HG03039 (cell line): ENCODE measurements around the gene PGM2L1.
"Not testable (repeated sequence)": the region's sequence is repeated elsewhere in the genome, so short reads cannot be mapped to it uniquely, and the experiment has no call there.

ENCODE experiments used
- ATAC-seq: cut with Tn5 transposase; IDR thresholded peaks from one replicate; pipeline ENCODE4 v1.9.1; 2021; ENCODE audit warnings: mild to moderate bottlenecking, moderate library complexity; ENCODE audit not compliant: unreplicated experiment

PGM2L1 gene

DNA sequence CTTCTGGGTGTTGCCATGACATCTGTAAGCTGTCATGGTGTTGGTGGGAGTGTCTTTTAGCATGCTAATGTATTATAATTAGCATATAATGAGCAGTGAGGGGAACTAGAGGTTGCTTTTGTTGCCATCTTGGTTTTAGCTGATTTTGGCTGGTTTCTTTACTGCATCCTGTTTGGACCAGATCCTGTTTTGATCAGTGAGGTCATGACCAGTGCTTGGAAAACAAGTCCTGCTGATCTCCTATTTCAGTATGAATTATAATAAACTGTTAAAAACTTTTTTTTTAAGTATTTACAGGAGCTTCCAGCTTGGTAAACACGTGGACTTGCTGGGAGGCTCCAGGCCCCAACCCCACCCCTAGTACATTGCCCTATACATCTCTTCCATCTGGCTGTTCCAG is 56.3 kb downstream of the PGM2L1 start:
- ATAC-seq, result no peak

DNA sequence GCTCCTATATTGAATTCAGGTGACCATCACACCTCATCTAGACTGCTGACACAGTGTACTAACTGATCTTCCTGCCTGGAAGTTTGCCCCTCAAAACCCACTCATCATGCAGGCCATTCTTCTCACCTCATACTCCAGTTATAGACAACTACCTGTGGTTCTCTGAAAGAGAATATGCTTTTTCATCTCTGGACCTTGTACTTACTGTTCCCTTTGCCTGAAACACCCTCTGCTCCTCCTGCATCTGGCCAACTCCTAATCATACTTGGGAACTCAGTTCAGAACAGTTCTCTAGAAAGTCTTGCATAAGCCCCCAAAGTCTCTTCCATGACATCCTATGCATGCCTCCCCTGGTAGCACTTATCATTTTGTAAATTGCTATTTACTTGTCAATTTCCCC is 58.6 kb downstream of the PGM2L1 start:
- no peak for ATAC-seq

GRCh38 chr11:74338963-74339362 is 59.3 kb downstream of the PGM2L1 start:
- no peak for ATAC-seq

GRCh38 chr11:74333193-74333592 is 65.0 kb downstream of the PGM2L1 start:
- no peak for ATAC-seq

DNA sequence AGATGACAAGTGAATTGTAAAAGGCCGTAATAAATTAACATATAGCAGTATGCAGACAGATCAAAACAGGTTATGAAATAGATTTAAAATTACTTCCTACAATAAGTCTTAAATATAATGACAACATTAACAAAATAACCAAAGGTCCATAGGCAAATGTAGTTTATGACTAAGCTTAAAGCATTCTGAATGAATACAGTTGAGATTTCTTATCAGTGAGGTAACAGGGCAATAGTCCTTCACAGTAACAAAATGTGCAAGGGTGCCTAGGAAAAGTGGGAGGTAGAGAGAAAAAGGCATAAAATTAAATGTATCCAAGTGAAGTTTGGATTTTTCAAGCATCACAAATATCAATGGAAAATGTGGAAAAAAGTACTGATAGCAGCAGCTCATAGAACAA is 65.9 kb downstream of the PGM2L1 start:
- no peak for ATAC-seq

DNA sequence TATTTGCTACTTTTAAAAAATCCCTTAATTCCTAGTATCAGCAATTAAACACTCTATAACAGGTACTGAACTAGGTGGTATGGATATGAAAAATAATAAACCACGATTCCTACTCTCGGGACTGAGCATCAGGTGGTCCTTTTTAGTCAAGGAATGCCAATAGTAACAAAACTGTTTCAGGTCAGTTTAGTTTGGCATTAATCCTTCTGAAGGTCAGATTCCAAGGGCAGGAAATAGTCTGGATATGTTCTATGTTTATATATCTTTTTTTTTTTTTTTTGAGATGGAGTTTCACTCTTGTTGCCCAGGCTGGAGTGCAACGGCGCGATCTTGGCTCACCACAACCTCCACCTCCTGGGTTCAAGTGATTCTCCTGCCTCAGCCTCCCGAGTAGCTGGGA is 67.2 kb downstream of the PGM2L1 start:
- not testable (repeated sequence) for ATAC-seq

DNA sequence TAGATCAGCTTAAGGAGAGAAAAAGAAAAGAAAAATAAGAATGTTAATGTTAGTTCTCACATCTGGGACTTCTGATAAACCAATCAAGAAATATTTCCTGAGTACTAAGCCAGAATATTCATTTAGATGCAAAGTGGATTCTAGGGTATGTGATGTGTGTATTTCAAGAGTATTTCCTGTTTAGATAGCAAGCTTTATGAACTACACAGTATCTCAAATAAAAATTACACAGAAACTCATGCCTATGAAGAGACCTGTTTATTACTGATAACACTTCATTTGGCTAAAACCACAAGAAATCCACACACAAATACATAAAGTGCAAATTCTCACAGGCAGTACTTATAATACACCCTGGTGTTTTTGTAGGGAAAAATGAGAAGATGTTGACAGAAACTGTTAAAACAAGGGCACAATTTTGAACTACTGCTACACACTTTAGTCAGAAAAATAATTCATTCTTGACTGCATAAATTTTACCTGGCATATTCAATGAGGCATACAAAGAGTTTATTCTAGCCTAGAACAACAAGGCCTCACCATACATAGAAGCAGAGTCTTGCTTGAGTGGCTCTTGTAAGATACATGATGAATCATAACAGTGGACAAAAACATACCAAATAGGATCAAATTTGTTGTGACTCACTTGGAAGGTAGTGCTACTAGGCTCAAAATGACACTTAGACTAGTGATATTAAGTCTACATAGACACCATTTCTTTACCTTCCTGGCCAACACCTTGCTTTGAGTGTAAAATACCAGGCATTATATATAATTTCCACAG is 68.0 kb downstream of the PGM2L1 start:
- ATAC-seq, result no peak

GRCh38 chr11:74327076-74327475 is 71.2 kb downstream of the PGM2L1 start:
- ATAC-seq, result no peak

DNA sequence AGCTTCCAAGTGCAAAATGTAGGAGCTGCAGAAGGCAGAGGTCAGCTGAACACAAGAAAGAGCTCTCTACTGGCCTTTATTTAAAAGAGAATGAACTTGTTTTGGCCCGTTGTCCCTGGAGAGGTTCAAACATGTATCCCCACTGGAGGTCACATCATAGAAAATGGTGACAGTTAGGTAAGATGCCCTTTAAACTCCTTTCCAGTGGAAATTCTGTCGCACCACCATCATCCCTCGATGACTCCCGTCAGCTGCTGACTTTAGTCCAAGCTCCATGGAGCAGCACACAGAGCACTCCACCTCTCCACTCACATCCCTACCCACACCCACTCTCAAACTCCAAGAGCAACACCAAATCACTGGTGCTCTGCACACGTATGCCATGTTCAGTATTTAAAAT is 71.6 kb downstream of the PGM2L1 start:
- no peak for ATAC-seq

- no peak for ATAC-seq
Observed at GRCh38 chr11:74325649-74326645, 72.3 kb downstream of the PGM2L1 start.

- no peak for ATAC-seq
Observed at GRCh38 chr11:74322667-74323066, 75.6 kb downstream of the PGM2L1 start.

- ATAC-seq, result no peak
Observed at GRCh38 chr11:74321487-74322188, 76.6 kb downstream of the PGM2L1 start.

DNA sequence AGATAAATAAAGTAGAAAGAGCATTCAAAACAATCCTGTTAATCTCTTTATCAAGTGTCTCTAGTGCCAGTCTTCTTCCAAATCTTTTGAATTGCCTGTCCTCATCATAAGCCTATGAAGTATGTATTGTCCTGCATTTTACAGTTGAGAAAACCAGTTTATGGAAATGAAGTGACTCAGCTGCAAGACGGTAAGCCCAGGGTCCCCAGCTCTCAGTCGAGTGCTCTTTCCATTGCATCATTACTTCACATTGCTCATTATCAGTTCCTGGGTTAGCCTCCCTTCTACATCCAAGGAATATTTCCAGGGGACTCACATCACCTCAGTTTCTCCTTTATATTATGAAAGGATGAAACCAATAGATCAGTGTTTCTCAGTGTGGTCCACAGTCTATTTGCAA is 77.7 kb downstream of the PGM2L1 start:
- no peak for ATAC-seq

GRCh38 chr11:74319139-74319816 is 79.0 kb downstream of the PGM2L1 start:
- no peak for ATAC-seq

DNA sequence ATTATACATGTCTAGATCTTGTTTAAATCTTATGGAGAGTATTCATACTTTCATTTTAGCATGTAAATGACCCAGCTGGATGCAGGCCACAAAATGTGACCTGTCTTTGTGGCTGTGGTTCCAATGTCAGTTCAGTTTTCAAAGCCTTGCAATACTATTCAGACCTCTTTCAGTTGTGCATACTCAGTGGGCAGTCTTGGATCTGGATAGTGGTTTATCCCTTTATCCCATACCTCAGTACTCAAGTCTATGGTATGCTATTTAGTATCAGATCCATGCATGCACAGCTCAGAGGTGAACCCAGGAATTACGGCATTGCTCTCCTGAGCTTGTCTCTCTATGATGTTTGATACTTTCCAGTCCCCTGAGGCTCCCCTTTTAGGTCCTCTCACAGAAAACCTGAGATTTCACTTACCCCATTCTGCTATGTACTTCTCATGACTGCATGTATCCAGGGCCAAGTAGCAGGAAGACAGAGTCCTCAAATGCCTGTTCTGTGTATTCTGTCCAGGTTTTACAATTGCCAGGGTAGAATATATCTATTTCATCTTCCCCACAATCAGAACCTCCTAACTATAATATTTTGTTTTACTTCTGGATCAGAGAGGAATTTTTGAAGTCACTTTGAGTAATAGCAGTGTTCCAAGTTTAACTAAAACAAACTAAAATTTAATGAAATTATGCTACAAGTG is 79.8 kb downstream of the PGM2L1 start:
- no peak for ATAC-seq

DNA sequence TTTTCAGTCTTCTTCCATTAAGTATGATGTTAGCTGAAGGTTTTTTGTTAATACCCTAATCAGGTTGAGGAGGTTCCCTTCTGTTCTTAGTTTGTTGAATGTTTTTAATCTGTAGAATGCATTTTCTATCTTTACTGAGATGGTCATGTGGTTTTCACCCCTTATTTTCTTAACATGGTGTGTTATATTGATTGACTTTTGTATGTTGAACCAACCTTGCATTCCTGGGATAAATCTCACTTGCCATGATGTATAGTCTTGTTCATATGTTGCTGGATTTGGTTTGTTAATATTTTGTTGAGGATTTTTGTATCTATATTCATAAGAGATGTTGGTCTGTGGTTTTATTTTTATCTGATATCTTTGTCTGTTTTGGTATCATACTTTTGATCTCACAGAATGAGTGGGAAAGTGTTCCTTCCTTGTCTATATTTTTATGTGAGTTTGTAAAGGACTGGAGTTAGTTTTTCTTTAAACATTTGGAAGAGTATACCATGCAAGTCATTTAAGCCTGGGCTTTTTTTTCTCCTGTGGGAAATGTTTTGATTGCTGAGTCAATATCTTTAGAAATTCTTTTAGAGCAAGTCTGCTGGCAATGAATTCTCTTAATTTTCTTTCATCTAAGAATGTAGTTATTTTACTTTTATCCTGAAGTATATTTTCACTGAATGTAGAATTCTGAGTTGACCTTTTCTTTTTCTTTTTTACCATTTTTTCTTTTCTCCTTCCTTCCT is 81.3 kb downstream of the PGM2L1 start:
- ATAC-seq, result no peak

GRCh38 chr11:74312326-74312725 is 85.9 kb downstream of the PGM2L1 start:
- no peak for ATAC-seq

DNA sequence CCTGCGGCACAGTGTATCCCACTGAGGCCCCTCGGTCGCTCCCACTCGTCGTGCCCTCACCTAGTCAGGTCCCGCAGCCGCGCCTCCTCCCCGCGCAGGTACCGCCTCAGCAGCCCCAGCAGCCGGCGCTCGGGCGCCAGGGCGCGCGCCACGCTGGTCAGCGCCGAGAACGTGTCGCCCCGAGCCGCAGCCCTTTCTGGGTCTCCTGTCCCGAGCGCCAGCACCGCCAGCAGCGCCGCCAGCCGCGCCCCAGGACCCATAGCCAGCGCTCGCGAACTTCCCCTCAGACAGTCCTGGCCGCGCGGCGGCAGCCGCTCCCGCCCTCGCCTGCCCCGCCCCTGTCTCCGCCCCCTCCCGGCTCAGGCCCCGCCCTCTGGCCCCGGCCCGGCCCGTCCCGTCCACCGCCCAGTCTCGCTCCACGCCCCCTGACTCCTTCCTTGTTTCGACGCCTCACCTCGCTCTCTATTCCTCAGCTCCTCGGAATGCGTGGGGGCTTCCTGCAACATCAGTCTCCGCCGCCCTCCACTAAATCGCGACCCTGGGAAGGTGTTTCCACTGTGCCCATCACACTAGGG is 86.8 kb downstream of the PGM2L1 start, which contains the start of gene P4HA3:
TSS of gene P4HA3 (minus strand) at position 289 of the 575 bp plus-strand sequence. CDS start at position 260, 29 bp downstream.
- ATAC-seq, result no peak

DNA sequence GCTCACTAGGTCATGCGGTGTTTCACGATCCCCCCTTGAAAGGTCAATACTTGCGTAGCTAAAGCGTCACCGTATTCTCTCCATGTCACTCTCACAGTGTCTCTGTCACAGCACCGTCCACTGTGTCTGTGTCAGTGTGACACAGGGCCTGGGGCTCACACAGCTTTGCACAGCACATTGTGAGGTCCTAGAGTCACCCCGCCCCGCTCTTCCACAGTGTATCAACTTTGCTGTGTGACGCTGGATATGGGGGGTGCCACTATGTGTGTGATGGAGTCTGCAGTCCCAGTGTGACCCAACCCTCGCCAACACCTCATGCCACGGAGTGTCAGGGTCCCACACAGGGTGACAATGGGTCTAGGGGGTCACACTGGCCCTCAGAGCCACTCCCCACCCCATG is 87.4 kb downstream of the PGM2L1 start:
- no peak for ATAC-seq
